OCI-LY3 (cell line): ENCODE results near the gene PRODH.

Source experiments
- EZH2phosphoT487 ChIP-seq: fragments of 200-600 bp; shearing (Covaris generic); IDR thresholded peaks from 2 replicates; pipeline ENCODE4 v1.6.1; 2018; ENCODE audit warnings: antibody characterized with exemption, mixed run types, low read depth
- TF ChIP-seq, protein P1 (sequence below): fragments of 200-600, 300-600 bp; sonication (generic); IDR thresholded peaks from 2 replicates; pipeline ENCODE4 v1.5.1; 2014; ENCODE audit warnings: antibody characterized with exemption, low read length, low read depth

GRCh38 chr22:18952022-18952421 lies 15.9 kb upstream of the PRODH start:
- TF ChIP-seq, protein P1, sequence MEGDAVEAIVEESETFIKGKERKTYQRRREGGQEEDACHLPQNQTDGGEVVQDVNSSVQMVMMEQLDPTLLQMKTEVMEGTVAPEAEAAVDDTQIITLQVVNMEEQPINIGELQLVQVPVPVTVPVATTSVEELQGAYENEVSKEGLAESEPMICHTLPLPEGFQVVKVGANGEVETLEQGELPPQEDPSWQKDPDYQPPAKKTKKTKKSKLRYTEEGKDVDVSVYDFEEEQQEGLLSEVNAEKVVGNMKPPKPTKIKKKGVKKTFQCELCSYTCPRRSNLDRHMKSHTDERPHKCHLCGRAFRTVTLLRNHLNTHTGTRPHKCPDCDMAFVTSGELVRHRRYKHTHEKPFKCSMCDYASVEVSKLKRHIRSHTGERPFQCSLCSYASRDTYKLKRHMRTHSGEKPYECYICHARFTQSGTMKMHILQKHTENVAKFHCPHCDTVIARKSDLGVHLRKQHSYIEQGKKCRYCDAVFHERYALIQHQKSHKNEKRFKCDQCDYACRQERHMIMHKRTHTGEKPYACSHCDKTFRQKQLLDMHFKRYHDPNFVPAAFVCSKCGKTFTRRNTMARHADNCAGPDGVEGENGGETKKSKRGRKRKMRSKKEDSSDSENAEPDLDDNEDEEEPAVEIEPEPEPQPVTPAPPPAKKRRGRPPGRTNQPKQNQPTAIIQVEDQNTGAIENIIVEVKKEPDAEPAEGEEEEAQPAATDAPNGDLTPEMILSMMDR = no peak
- no peak for TF ChIP-seq EZH2phosphoT487
